ENCODE results near the gene IFI27L1.

DNA sequence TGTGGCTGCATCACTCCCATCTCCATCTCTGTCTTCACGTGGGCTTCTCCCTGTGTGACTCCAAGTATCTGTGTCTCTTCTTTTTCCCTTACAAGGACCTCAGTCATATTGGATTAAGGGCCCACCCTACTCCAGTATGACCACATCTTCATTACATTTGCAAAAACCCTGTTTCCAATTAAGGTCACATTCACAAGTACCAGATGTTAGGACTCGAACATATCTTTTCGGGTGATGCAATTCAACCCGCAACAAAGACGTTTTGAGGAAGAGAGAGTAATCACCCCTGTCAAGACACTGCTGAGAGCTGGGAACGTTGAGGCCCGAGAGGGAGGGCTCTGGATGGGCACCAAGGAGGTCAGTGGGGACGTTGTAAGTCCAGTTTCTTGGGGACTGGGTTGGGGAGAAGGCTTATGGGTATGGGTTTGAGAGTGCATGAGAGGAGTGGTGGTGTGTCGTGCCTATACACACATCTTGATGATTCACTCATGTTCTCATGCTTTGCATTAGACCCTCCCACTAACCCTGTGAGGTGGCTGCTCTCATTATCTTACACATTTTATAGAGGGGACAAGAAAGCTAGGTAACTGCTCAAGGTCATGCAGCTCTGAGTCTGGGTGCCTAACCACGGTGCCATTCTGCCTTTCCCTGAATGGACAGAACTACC lies 17.3 kb downstream of the IFI27L1 start:
- TF ChIP-seq GATA2 (IDR thresholded peaks at IDR 0.05; ENCODE audit: low read depth, low read length) (no peak), GATA3 (IDR thresholded peaks at IDR 0.05; ENCODE audit: low read depth, low read length) (no peak)
